SK-N-SH (cell line): ENCODE measurements around the gene SLC12A4.

Experiments used
- ELF1 ChIP-seq: IDR thresholded peaks from 2 replicates; pipeline ENCODE4 v1.4.0; 2012
- FOSL2 ChIP-seq: IDR thresholded peaks from 2 replicates; pipeline ENCODE4 v1.4.0; 2012; ENCODE audit warnings: low read depth, mild to moderate bottlenecking, moderate library complexity, borderline replicate concordance
- FOXJ3 ChIP-seq: sonication (generic); formaldehyde crosslinking; IDR thresholded peaks from 2 replicates; pipeline ENCODE4 v1.5.1; 2020; ENCODE audit warnings: mild to moderate bottlenecking, missing genetic modification reagents
- GATA2 ChIP-seq: sonication (generic); formaldehyde crosslinking; IDR thresholded peaks from 2 replicates; pipeline ENCODE4 v1.5.0; 2020; ENCODE audit warnings: mild to moderate bottlenecking, missing genetic modification reagents
- POLR2AphosphoS5 ChIP-seq: IDR thresholded peaks from 2 replicates; pipeline ENCODE4 v1.6.1; 2012; ENCODE audit warnings: low read depth, low read length
- RFX5 ChIP-seq: IDR thresholded peaks from 2 replicates; pipeline ENCODE4 v1.6.1; 2012; ENCODE audit warnings: mild to moderate bottlenecking, improper control_type of control experiment, low read length
- YY1 ChIP-seq: IDR thresholded peaks from 2 replicates; pipeline ENCODE4 v1.4.0; 2012; ENCODE audit warnings: low read depth, mild to moderate bottlenecking
- TF ChIP-seq, protein P1 (sequence below): fragments of 150-350 bp; IDR thresholded peaks from 2 replicates; pipeline ENCODE4 v1.6.1; 2016; ENCODE audit warnings: mild to moderate bottlenecking, low read depth, low read length
- TF ChIP-seq, protein P2 (sequence below): fragments of 200-600 bp; sonication (generic); IDR thresholded peaks from 2 replicates; pipeline ENCODE4 v1.6.1; 2017; ENCODE audit warnings: antibody characterized with exemption, mild to moderate bottlenecking, moderate library complexity

DNA sequence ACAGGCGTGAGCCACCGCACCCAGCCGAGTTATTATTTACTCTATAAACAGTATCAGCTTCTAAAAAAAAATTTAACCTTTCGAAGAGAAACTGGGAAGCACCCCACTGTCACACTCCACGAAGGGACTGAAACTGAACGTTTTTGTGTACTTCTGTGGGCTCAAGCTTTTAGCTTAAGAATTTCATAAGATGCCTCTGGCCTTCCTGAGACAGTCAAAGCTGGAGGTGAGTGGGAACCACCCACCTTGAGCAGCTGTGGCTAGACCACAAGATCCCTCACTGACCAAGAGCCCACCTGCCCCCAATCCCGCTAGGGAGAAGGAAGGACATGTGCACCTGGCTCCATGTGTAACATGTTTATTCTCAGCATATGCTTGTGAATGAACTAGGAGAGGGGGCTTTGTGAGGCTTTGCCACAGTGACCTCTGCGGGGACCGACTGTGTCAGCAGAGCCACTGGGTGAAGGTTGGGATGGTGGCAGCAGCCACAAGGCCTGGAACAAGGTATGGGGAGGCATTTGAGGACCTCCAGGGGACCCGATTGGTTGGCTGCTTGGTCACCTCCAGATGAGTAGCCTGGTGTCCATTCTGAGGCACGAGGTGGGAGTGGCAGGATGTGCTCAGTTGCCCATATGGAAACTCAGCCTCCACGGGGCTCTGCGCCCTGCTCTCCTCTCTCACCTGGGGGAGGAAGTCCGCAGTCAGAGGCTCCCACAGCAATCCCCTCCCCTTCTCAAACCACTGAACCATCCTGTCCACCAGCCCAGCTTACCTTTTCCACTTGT, 7.1 kb upstream of the SLC12A4 start:
- TF ChIP-seq GATA2 (CRISPR knock-in tag) (no peak), FOXJ3 (no peak), RFX5 (no peak), POLR2AphosphoS5 (no peak), ELF1 (no peak), FOSL2 (no peak), YY1 (no peak)
- TF ChIP-seq, protein P1, sequence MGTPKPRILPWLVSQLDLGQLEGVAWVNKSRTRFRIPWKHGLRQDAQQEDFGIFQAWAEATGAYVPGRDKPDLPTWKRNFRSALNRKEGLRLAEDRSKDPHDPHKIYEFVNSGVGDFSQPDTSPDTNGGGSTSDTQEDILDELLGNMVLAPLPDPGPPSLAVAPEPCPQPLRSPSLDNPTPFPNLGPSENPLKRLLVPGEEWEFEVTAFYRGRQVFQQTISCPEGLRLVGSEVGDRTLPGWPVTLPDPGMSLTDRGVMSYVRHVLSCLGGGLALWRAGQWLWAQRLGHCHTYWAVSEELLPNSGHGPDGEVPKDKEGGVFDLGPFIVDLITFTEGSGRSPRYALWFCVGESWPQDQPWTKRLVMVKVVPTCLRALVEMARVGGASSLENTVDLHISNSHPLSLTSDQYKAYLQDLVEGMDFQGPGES, result no peak
- TF ChIP-seq, protein P2, sequence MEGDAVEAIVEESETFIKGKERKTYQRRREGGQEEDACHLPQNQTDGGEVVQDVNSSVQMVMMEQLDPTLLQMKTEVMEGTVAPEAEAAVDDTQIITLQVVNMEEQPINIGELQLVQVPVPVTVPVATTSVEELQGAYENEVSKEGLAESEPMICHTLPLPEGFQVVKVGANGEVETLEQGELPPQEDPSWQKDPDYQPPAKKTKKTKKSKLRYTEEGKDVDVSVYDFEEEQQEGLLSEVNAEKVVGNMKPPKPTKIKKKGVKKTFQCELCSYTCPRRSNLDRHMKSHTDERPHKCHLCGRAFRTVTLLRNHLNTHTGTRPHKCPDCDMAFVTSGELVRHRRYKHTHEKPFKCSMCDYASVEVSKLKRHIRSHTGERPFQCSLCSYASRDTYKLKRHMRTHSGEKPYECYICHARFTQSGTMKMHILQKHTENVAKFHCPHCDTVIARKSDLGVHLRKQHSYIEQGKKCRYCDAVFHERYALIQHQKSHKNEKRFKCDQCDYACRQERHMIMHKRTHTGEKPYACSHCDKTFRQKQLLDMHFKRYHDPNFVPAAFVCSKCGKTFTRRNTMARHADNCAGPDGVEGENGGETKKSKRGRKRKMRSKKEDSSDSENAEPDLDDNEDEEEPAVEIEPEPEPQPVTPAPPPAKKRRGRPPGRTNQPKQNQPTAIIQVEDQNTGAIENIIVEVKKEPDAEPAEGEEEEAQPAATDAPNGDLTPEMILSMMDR, result no peak
